LoVo (cell line): ENCODE measurements around the gene SLC47A2.

ENCODE experiments used
- DNase-seq: peaks from one replicate; pipeline ENCODE4 v3.0.0-alpha.2; 2016; ENCODE audit warnings: low spot score

SLC47A2 gene

DNA sequence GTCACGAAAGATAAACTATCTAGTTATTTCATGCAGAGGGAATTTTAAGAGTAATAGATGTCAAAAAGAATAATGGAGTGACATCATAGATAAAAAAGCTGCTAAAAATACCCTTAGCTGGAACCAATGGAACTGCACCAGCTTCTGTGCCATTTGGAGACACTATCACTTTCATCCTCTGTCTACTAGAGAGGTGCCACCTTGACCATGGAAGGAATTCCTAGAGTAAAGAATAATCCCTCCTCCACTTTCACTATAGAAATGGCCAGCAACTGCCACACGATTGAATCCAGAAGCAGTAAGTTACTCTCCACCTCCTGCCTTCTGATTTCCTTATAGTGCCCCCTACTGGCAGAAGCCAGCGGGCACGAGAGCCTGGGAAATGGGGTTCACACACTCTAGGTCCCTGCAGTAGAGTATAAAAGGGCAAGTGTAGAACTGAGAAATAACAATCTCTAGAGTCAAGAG is 70.6 kb downstream of the SLC47A2 start:
- DNase-seq: no peak

DNA sequence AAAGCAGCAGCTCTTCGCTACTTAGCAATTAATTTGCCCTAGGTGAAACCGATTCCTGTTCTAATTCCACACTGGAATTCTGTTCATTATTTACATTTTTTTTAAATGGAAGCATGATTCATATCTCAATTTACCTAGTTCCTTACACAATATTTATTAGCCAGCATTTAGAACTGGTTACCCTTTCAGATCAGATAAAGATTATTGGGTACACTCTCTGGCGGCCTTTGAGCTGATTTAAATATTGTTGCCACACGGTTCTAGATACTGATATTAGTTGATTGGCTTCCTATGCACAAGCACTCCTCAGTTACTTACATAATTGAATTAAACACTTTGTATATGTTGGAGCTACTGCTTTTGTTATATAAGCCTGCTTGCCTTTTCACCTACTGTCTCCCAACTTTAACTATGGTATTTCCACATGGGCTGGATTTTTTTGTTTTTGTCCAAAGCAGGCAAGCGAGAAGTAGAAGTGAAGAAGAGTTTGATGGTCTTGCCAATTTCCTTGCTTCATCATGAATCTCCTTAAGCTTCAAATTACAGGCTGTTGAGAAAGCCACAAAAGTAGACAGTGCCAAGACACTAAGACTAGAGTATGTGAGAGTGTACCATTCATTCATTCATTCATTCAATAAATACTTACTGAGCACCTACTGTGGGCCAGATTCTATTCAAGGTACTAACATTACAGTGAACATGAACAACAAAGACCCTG is 71.7 kb downstream of the SLC47A2 start:
- DNase-seq: no peak

- no peak for DNase-seq
These were observed 74.0 kb downstream of the SLC47A2 start for GRCh38 chr17:19642373-19642893.

DNA sequence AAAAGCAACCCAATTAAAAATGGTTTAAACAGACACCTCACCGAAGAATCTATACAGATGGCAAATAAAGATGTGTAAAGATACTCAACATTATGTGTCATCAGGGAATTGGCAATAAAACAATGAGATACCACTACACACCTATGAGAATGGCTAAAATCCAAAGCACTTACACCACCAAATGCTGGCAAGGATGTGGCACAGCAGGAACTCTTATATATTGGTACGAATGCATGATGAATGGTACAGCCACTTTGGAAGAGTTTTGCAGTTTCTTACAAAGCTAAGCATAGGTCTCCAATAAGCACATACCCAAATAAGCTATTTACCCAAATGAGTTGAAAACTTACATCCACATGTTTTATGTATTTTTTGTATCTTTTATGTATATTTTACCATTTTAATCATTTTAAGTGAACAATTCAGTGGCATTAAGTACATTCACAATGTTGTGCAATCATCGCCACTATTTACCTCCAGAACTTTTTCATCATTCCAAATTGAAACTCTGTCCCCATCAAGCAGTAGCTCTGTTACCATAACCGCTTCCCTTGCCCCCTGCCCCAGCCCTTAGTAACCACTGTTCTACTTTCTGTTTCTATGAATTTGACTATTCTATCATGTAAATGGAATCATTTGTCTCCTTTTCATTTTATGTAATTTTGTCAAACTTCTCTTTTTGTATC is 74.6 kb downstream of the SLC47A2 start:
- peak; percentile 63 for DNase-seq

GRCh38 chr17:19631905-19632304 is 84.5 kb downstream of the SLC47A2 start:
- DNase-seq: no peak

GRCh38 chr17:19630661-19631060 is 85.7 kb downstream of the SLC47A2 start:
- DNase-seq: no peak

- no peak for DNase-seq
These were observed 86.3 kb downstream of the SLC47A2 start for GRCh38 chr17:19630035-19630434.

GRCh38 chr17:19629449-19629848 is 86.9 kb downstream of the SLC47A2 start:
- no peak for DNase-seq
